Fibroblast of skin of right quadriceps (primary cell): ENCODE measurements around the gene PCSK9.
A peak's percentile ranks its signal among the peaks of the same experiment; 100 is the strongest.

Experiments used
- DNase-seq: peaks from one replicate; pipeline ENCODE4 v3.0.0-alpha.2; 2013

Gene PCSK9

GRCh38 chr1:55039342-55040082 is at the start of gene PCSK9:
TSS of gene PCSK9 (plus strand) at chr1:55039548. CDS start at chr1:55039838, 290 bp downstream.
- peak; percentile 46 for DNase-seq

- no peak for DNase-seq
Observed at GRCh38 chr1:54989968-54990810, 49.2 kb upstream of the PCSK9 start.

GRCh38 chr1:54990916-54991315 is 48.4 kb upstream of the PCSK9 start:
- DNase-seq: no peak

- DNase-seq: no peak
Observed at GRCh38 chr1:54991939-54992338, 47.4 kb upstream of the PCSK9 start.

DNA sequence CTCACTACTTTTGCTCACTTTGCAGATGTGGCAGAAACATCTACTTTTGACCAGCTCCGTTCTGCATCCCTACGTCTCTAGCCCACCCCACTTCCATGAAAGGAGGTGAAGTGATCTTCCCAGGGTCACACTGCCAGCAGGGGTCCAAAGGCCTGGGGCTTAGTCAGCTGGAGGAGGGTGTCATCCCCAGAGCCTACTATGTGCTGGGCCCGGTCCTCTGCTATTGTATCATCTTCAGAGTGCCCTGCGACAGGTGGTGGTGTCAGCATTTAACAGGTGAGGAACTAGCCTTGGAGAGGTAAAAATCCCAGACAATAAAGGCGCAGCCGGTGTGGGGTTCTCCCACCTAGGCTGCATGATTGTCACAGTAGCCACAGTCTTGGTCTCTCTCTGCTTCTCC is 46.2 kb upstream of the PCSK9 start:
- no peak for DNase-seq

- DNase-seq: no peak
Observed at GRCh38 chr1:54994355-54994990, 44.9 kb upstream of the PCSK9 start.

GRCh38 chr1:54995013-54995760 is 44.2 kb upstream of the PCSK9 start:
- no peak for DNase-seq

GRCh38 chr1:54995835-54996234 is 43.5 kb upstream of the PCSK9 start:
- DNase-seq: no peak

DNA sequence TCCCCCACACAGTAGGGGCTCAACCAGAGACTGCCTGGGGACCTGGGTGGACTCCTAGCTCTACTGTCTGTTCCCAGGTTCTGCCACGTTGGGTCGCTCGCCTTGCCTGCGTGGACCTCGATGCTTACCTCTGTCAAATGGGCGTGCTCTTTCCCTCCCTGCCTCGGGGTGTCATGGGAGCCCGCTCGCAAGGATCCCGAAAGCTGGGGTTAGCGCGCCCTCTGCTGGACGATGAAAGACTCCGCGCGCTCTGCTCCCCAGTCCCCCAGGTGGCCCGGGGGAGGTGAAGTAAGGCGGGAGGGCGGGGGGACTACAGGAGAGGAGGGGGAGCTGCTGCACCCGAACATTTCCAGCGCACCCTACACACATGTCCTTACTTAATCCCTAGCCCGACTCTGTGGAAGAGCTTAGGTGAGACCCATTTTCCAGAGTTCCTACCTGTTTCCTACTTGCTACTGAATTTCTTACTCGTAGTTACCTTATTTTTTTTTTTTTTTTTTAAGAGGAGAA is 42.9 kb upstream of the PCSK9 start:
- DNase-seq: peak; percentile 65

DNA sequence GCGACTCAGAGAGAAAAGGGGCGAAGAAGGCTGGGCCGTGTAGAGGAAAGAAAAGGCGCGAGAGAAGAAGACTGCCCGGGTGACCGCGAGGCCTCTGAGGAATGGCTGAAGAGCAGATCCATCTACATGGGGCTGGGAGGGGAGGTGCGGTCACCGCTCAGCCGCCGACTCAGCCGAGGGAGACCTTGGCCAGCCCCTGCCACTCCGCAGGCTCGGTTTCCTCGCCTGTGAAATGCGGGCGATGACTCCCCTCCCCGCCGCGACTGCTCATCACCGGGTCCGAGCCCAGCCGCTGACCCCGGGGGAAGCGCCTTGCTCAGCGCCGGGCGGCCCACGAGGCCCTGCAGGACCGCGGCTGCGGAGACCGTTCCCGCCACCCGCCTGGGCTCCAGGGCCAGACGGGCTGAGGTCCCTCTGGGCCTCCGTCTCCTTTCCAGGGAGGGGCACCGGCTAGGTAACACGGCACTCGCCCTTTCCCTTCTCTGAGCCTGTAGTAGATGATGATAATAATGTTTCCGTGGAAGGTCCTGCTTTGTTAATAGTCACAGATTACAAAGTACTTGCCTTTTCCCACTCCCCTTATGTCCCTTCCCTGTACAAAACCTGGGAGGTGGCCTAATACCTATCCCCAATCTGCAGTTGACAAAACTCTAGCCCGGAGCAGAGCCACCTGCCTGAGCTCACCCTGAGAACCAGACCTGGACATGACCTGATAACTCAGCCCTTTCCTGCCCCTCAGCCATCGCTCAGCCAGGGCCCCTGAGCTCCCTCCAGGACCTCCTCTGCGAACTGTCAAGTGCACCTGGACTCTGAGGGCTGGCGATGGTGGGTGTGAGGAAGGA is 42.3 kb upstream of the PCSK9 start:
- DNase-seq: no peak

DNA sequence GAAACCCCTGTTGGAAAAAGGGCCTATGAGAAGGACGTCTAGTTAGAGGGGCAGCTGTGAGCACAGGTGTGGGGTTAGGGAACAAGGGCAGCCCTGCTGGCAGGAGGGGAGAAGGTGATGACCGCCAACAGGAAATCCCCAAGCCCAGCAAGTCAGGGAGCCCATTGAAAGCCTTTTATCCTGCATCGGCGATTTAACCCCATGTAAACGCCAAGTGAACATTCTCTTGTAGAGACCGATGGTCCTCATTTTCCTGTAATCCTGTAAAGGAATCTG is 41.7 kb upstream of the PCSK9 start:
- no peak for DNase-seq

GRCh38 chr1:54998100-54998499 is 41.2 kb upstream of the PCSK9 start:
- no peak for DNase-seq

GRCh38 chr1:54998677-54999076 is 40.7 kb upstream of the PCSK9 start, which contains the start of gene BSND:
TSS of gene BSND (plus strand) at chr1:54998933. CDS start at chr1:54999187, 254 bp downstream.
- no peak for DNase-seq

- DNase-seq: no peak
Observed at GRCh38 chr1:55000110-55001085, 39.0 kb upstream of the PCSK9 start.

GRCh38 chr1:55001311-55001710 is 38.0 kb upstream of the PCSK9 start:
- no peak for DNase-seq

- no peak for DNase-seq
Observed at GRCh38 chr1:55002686-55003085, 36.7 kb upstream of the PCSK9 start.

- no peak for DNase-seq
Observed at GRCh38 chr1:55005351-55006140, 33.8 kb upstream of the PCSK9 start.

DNA sequence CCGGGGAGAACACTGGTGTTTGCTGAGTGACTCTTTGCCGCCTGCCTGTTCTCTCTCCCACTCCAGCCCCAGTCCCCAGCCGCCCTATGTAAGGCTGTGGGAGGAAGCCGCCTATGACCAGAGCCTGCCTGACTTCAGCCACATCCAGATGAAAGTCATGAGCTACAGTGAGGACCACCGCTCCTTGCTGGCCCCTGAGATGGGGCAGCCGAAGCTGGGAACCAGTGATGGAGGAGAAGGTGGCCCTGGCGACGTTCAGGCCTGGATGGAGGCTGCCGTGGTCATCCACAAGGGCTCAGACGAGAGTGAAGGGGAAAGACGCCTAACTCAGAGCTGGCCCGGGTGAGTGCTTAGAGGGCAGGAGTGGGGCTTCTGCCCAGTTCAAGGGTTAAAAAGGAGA is 32.4 kb upstream of the PCSK9 start:
- no peak for DNase-seq

- DNase-seq: peak; percentile 70
Observed at GRCh38 chr1:55007625-55008024, 31.7 kb upstream of the PCSK9 start.
